Measurements from ENCODE around the gene NRG2.

NRG2 gene

GRCh38 chr5:140037012-140037411 lies 6.1 kb downstream of the NRG2 start:
- no peaks in the 10 kb centered on the region for H3K9me3 Mint-ChIP-seq
- no peak overlapping the region for H3K4me3 Mint-ChIP-seq
- H3K27me3 Mint-ChIP-seq, result peaks cover 63% of the 10 kb centered on the region
- peaks cover 17% of the 10 kb centered on the region for H3K4me1 Mint-ChIP-seq
- DNase-seq (ENCODE audit: low spot score in 2 of 2) (no peak), ATAC-seq (replicated peaks; ENCODE audit: extremely low read depth, poor library complexity, severe bottlenecking) (no peak)
- peaks cover 2% of the 10 kb centered on the region for H3K36me3 Mint-ChIP-seq (ENCODE audit: insufficient read depth)
- H3K27ac Mint-ChIP-seq (ENCODE audit: low read depth), result no peak overlapping the region

DNA sequence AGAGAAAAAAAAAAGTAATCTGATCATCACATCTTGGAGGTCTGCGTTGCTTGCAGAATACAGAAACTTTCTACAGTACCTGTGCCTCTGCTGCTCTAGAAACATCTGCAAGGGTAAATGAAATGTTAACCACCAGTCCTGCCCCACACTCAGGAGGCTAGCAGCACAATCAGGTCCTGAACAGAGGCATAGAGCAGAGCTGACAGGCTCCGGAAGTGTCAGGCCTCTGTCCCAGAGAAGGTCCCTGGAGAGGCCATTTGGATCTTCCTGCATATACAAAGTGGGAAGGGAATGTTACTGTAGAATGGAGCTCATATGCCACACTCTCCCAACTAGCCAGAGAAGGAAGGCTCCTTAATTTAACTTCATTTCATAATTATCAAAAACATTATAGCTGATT lies 7.2 kb downstream of the NRG2 start:
- peaks cover 64% of the 10 kb centered on the region for H3K27me3 Mint-ChIP-seq
- H3K9me3 Mint-ChIP-seq, result no peaks in the 10 kb centered on the region
- H3K4me1 Mint-ChIP-seq, result peaks cover 11% of the 10 kb centered on the region
- DNase-seq (ENCODE audit: low spot score in 2 of 2), result no peak
- peaks cover 2% of the 10 kb centered on the region for H3K36me3 Mint-ChIP-seq (ENCODE audit: insufficient read depth)
- ATAC-seq (replicated peaks; ENCODE audit: extremely low read depth, poor library complexity, severe bottlenecking), result no peak
- no peak overlapping the region for H3K4me3 Mint-ChIP-seq
- no peak overlapping the region for H3K27ac Mint-ChIP-seq (ENCODE audit: low read depth)

DNA sequence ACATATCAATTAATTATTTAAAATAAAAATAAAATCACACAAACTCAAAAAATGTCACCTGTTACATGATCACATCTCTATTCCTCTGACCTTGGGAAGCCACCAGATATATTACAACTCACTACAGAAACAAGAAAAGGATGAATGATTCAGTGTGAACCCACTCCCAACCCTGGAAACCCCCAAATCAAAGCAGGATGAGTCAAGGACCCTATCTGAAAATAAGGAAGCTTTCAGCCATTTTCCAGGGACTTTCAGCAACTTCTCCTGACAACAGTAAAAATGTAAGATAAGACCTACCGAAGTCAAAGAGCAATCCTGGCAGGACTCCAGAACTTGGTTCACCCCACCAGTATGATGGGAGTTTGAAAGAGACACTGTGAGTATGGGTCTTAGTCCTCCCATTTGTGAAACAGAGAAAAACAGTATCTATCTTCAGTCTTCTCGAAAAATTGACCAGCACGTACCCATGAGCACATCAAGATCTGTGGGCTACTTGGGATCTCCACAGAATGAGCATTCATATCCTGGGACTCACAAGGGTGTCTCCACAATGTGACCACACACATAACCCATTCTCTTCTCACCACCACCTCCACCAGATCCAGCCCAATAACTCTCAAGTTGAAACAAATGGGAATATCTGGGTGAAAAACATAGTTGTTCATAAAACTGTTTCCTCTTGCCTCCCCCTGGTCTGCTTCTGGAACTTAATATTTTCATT lies 9.9 kb downstream of the NRG2 start:
- no peak overlapping the region for H3K27ac Mint-ChIP-seq (ENCODE audit: low read depth)
- peaks cover under 1% of the 10 kb centered on the region for H3K4me1 Mint-ChIP-seq
- H3K36me3 Mint-ChIP-seq (ENCODE audit: insufficient read depth), result no peaks in the 10 kb centered on the region
- H3K27me3 Mint-ChIP-seq, result peaks cover 89% of the 10 kb centered on the region
- ATAC-seq (replicated peaks; ENCODE audit: extremely low read depth, poor library complexity, severe bottlenecking), result no peak
- H3K9me3 Mint-ChIP-seq, result no peaks in the 10 kb centered on the region
- no peak overlapping the region for H3K4me3 Mint-ChIP-seq
- no peak for DNase-seq (ENCODE audit: low spot score in 2 of 2)

DNA sequence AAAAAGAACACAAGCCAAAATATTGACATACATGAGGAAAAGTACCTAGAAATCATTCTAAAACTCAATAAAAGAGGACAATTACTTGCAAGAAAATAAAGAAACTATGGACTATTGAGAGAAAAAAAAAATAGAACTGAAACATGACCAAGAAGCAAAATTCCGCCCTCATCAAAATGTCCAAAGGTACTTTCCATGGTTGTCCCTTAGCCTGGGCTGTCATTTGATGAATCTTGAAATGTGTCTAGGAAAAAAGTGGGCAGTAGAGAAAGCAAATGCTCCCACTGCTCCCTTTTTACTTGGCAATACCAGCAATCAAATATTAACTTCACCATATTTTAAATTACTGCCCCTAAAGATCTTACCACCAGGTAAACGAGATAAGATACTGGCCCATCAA lies 10.8 kb downstream of the NRG2 start:
- H3K36me3 Mint-ChIP-seq (ENCODE audit: insufficient read depth), result no peaks in the 10 kb centered on the region
- ATAC-seq (replicated peaks; ENCODE audit: extremely low read depth, poor library complexity, severe bottlenecking), result no peak
- no peak overlapping the region for H3K4me3 Mint-ChIP-seq
- no peak for DNase-seq (ENCODE audit: low spot score in 2 of 2)
- no peaks in the 10 kb centered on the region for H3K9me3 Mint-ChIP-seq
- no peaks in the 10 kb centered on the region for H3K4me1 Mint-ChIP-seq
- H3K27me3 Mint-ChIP-seq, result peaks cover 88% of the 10 kb centered on the region
- H3K27ac Mint-ChIP-seq (ENCODE audit: low read depth), result no peak overlapping the region

DNA sequence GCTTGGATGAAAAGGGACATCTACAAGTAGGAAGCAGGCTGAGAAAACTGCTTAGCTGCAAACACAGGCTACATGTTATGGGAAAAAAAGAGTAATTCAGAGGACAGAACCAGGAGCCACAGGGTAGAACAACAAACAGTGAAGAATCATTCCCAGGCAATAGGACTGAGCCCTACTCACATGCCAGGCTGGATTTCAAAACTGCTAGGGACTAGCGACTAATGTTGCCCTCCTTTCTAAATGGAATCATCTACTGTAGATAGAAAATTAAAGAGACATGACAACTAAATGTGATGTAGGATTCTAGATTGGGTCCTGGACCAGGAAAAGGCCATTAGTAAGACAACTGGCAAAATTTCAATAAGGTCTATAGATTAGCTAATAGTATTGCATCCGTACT lies 15.3 kb downstream of the NRG2 start:
- no peak for DNase-seq (ENCODE audit: low spot score in 2 of 2)
- H3K4me3 Mint-ChIP-seq, result no peak overlapping the region
- H3K27ac Mint-ChIP-seq (ENCODE audit: low read depth), result no peak overlapping the region
- H3K27me3 Mint-ChIP-seq, result peaks cover 67% of the 10 kb centered on the region
- no peak for ATAC-seq (replicated peaks; ENCODE audit: extremely low read depth, poor library complexity, severe bottlenecking)
- H3K36me3 Mint-ChIP-seq (ENCODE audit: insufficient read depth), result no peaks in the 10 kb centered on the region
- no peaks in the 10 kb centered on the region for H3K9me3 Mint-ChIP-seq
- H3K4me1 Mint-ChIP-seq, result no peaks in the 10 kb centered on the region

- Mint-ChIP-seq H3K4me3 (no peak overlapping the region), H3K36me3 (ENCODE audit: insufficient read depth) (no peaks in the 10 kb centered on the region), H3K27ac (ENCODE audit: low read depth) (no peak overlapping the region), H3K27me3 (peaks cover 48% of the 10 kb centered on the region), H3K4me1 (no peaks in the 10 kb centered on the region), H3K9me3 (no peaks in the 10 kb centered on the region)
- no peak for DNase-seq (ENCODE audit: low spot score in 2 of 2)
- ATAC-seq (replicated peaks; ENCODE audit: extremely low read depth, poor library complexity, severe bottlenecking), result no peak
These were observed 17.4 kb downstream of the NRG2 start for GRCh38 chr5:140025736-140026135.

GRCh38 chr5:140024928-140025327 lies 18.2 kb downstream of the NRG2 start:
- H3K4me1 Mint-ChIP-seq, result no peaks in the 10 kb centered on the region
- no peak overlapping the region for H3K27ac Mint-ChIP-seq (ENCODE audit: low read depth)
- ATAC-seq (replicated peaks; ENCODE audit: extremely low read depth, poor library complexity, severe bottlenecking) (no peak), DNase-seq (ENCODE audit: low spot score in 2 of 2) (no peak)
- H3K36me3 Mint-ChIP-seq (ENCODE audit: insufficient read depth), result no peaks in the 10 kb centered on the region
- no peaks in the 10 kb centered on the region for H3K9me3 Mint-ChIP-seq
- H3K4me3 Mint-ChIP-seq, result no peak overlapping the region
- peaks cover 41% of the 10 kb centered on the region for H3K27me3 Mint-ChIP-seq

GRCh38 chr5:140023611-140024191 lies 19.4 kb downstream of the NRG2 start:
- H3K36me3 Mint-ChIP-seq (ENCODE audit: insufficient read depth), result no peaks in the 10 kb centered on the region
- no peak for ATAC-seq (replicated peaks; ENCODE audit: extremely low read depth, poor library complexity, severe bottlenecking)

DNA sequence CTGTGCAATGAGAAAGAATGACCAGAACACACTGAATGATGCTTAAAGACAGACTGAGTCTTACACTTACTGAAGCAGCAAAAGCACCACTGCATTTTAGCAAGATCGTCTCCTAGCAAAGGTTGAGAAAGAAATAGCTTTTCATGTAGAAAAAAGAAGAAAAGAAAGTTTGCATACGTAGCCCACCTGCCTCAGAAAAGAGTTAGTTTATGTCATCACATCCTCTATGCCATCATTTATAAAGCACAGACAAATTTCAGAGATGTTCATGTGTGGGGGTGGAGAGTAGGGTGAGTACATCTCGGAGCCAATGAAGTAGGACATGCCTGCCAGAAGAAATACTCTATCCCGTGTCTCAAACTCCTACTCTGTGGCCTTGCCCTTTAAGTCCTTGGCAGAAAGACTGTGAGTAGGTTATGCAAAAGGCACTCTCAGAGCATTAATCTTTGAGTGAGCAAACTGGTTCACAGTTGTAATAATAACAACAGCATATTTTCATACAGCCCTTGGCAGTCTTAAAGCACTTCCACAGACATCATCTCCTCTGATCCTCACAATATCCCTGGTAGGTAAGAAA lies 22.4 kb downstream of the NRG2 start:
- no peaks in the 10 kb centered on the region for H3K36me3 Mint-ChIP-seq (ENCODE audit: insufficient read depth)
- no peak overlapping the region for H3K27ac Mint-ChIP-seq (ENCODE audit: low read depth)
- ATAC-seq (replicated peaks; ENCODE audit: extremely low read depth, poor library complexity, severe bottlenecking), result no peak

More at GRCh38 chr5:140023611-140024191, 19.4 kb downstream of the NRG2 start:
- Mint-ChIP-seq H3K9me3 (no peaks in the 10 kb centered on the region), H3K27ac (ENCODE audit: low read depth) (no peak overlapping the region), H3K27me3 (peaks cover 29% of the 10 kb centered on the region), H3K4me3 (no peak overlapping the region), H3K4me1 (no peaks in the 10 kb centered on the region)
- DNase-seq (ENCODE audit: low spot score in 2 of 2), result no peak

GRCh38 chr5:140018920-140019644 lies 24.0 kb downstream of the NRG2 start:
- no peaks in the 10 kb centered on the region for H3K9me3 Mint-ChIP-seq
- H3K36me3 Mint-ChIP-seq (ENCODE audit: insufficient read depth), result no peaks in the 10 kb centered on the region
- H3K4me3 Mint-ChIP-seq, result no peak overlapping the region
- no peak overlapping the region for H3K27ac Mint-ChIP-seq (ENCODE audit: low read depth)
- H3K27me3 Mint-ChIP-seq, result no peaks in the 10 kb centered on the region
- ATAC-seq (replicated peaks; ENCODE audit: extremely low read depth, poor library complexity, severe bottlenecking) (no peak), DNase-seq (ENCODE audit: low spot score in 2 of 2) (no peak)
- no peaks in the 10 kb centered on the region for H3K4me1 Mint-ChIP-seq

More for the DNA sequence above, 22.4 kb downstream of the NRG2 start:
- H3K4me3 Mint-ChIP-seq, result no peak overlapping the region
- no peak for DNase-seq (ENCODE audit: low spot score in 2 of 2)
- H3K9me3 Mint-ChIP-seq, result no peaks in the 10 kb centered on the region
- H3K4me1 Mint-ChIP-seq, result no peaks in the 10 kb centered on the region
- H3K27me3 Mint-ChIP-seq, result peaks cover 13% of the 10 kb centered on the region

- H3K4me1 Mint-ChIP-seq, result no peaks in the 10 kb centered on the region
- no peak overlapping the region for H3K27ac Mint-ChIP-seq (ENCODE audit: low read depth)
- no peaks in the 10 kb centered on the region for H3K27me3 Mint-ChIP-seq
- H3K36me3 Mint-ChIP-seq (ENCODE audit: insufficient read depth), result no peaks in the 10 kb centered on the region
- ATAC-seq (replicated peaks; ENCODE audit: extremely low read depth, poor library complexity, severe bottlenecking) (no peak), DNase-seq (ENCODE audit: low spot score in 2 of 2) (no peak)
- no peaks in the 10 kb centered on the region for H3K9me3 Mint-ChIP-seq
- H3K4me3 Mint-ChIP-seq, result no peak overlapping the region
These were observed 24.6 kb downstream of the NRG2 start for GRCh38 chr5:140018517-140018916.

GRCh38 chr5:140018096-140018481 lies 25.0 kb downstream of the NRG2 start:
- H3K27ac Mint-ChIP-seq (ENCODE audit: low read depth), result no peak overlapping the region
- DNase-seq (ENCODE audit: low spot score in 2 of 2) (no peak), ATAC-seq (replicated peaks; ENCODE audit: extremely low read depth, poor library complexity, severe bottlenecking) (no peak)
- H3K4me3 Mint-ChIP-seq, result no peak overlapping the region
- no peaks in the 10 kb centered on the region for H3K27me3 Mint-ChIP-seq
- no peaks in the 10 kb centered on the region for H3K9me3 Mint-ChIP-seq
- H3K36me3 Mint-ChIP-seq (ENCODE audit: insufficient read depth), result no peaks in the 10 kb centered on the region
- no peaks in the 10 kb centered on the region for H3K4me1 Mint-ChIP-seq

Measured in central memory CD8-positive, alpha-beta T cell (primary cell).